ENCODE data around the gene INAVA. TPM values are rescaled to one million over a fixed set of nuclear protein-coding genes. Genes with fewer than 3 reads are reported as not detected.

The INAVA gene
- total and polyA plus RNA-seq, 2 experiments from 2014 or later: 51.0 to 79.7 TPM

GRCh38 chr1:200904772-200905171 lies 10.1 kb downstream of the INAVA start:
- Histone ChIP-seq H3K79me2 (peaks cover 5% of the 10 kb centered on the region), H3K9me2 (replicated peaks; ENCODE audit: insufficient read depth) (no peaks in the 10 kb centered on the region), H3K27ac (peak overlapping the region; percentile 72), H3K36me3 (replicated peaks; ENCODE audit: insufficient read depth, low read depth) (no peaks in the 10 kb centered on the region), H3K4me1 (ENCODE audit: insufficient read depth) (peaks cover 11% of the 10 kb centered on the region), H3K9me3 (ENCODE audit: low read depth) (no peaks in the 10 kb centered on the region), H3K4me3 (no peak overlapping the region), H2AFZ (no peak overlapping the region), H4K20me1 (ENCODE audit: insufficient read depth, poor library complexity, severe bottlenecking) (peaks cover 2% of the 10 kb centered on the region), H3K27me3 (no peaks in the 10 kb centered on the region), H3K4me2 (no peak overlapping the region)
- no peak for DNase-seq (ENCODE audit: low spot score)
- TF ChIP-seq EZH2 (IDR thresholded peaks at IDR 0.05; ENCODE audit: borderline replicate concordance) (no peak), EZH2phosphoT487 (IDR thresholded peaks at IDR 0.05; ENCODE audit: low read depth, severe bottlenecking, unreplicated experiment) (no peak)
- TF ChIP-seq, protein P1, sequence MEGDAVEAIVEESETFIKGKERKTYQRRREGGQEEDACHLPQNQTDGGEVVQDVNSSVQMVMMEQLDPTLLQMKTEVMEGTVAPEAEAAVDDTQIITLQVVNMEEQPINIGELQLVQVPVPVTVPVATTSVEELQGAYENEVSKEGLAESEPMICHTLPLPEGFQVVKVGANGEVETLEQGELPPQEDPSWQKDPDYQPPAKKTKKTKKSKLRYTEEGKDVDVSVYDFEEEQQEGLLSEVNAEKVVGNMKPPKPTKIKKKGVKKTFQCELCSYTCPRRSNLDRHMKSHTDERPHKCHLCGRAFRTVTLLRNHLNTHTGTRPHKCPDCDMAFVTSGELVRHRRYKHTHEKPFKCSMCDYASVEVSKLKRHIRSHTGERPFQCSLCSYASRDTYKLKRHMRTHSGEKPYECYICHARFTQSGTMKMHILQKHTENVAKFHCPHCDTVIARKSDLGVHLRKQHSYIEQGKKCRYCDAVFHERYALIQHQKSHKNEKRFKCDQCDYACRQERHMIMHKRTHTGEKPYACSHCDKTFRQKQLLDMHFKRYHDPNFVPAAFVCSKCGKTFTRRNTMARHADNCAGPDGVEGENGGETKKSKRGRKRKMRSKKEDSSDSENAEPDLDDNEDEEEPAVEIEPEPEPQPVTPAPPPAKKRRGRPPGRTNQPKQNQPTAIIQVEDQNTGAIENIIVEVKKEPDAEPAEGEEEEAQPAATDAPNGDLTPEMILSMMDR (IDR thresholded peaks at IDR 0.05; ENCODE audit: poor library complexity): no peak

DNA sequence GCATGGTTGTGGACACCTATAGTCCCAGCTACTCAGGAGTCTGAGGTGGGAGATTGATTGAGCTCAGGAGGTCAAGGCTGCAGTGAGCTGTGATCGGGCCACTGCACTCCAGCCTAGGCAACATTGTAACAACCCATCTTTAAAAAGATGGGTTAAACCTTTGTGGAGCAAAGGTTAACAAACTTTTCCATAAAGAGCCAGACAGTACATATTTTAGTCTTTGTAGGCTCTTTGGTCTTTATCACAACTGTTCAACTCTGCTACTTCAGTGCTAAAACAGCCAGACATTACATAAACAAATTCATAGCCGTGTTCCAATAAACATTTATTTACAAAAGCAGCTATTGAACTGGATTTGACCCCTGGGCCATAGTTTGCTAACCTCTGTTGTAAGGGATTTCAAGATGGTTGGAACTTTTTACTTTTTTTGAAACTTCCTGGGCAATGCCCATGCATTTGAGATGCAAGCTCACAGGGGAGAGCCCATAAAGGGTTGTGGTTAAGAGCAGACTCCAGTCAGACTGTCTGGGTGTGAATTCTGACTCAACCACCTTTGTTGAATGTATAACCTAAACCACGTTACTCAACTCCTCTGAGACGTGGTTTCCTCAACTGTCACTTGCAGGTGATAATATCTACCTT lies 10.8 kb downstream of the INAVA start:
- H3K27ac ChIP-seq: peak overlapping the region; percentile 72
- no peaks in the 10 kb centered on the region for H3K36me3 ChIP-seq (replicated peaks; ENCODE audit: insufficient read depth, low read depth)
- DNase-seq (ENCODE audit: low spot score): no peak
- TF ChIP-seq EZH2 (IDR thresholded peaks at IDR 0.05; ENCODE audit: borderline replicate concordance): no peak
- no peak for TF ChIP-seq EZH2phosphoT487 (IDR thresholded peaks at IDR 0.05; ENCODE audit: low read depth, severe bottlenecking, unreplicated experiment)
- TF ChIP-seq, protein P1 (IDR thresholded peaks at IDR 0.05; ENCODE audit: poor library complexity): no peak
- no peak overlapping the region for H2AFZ ChIP-seq
- no peak overlapping the region for H3K4me2 ChIP-seq
- H3K27me3 ChIP-seq: no peaks in the 10 kb centered on the region
- peaks cover 8% of the 10 kb centered on the region for H3K4me1 ChIP-seq (ENCODE audit: insufficient read depth)
- H3K4me3 ChIP-seq: no peak overlapping the region
- no peaks in the 10 kb centered on the region for H3K9me2 ChIP-seq (replicated peaks; ENCODE audit: insufficient read depth)
- H4K20me1 ChIP-seq (ENCODE audit: insufficient read depth, poor library complexity, severe bottlenecking): peaks cover 2% of the 10 kb centered on the region
- no peaks in the 10 kb centered on the region for H3K9me3 ChIP-seq (ENCODE audit: low read depth)
- peaks cover 5% of the 10 kb centered on the region for H3K79me2 ChIP-seq
- 56% methylated on average over 4 of the region's 4 CpGs for WGBS (ENCODE audit: low lambda C conversion rate, missing lambda C conversion rate)

GRCh38 chr1:200906491-200906890 lies 11.8 kb downstream of the INAVA start:
- no peak overlapping the region for H2AFZ ChIP-seq
- no peaks in the 10 kb centered on the region for H3K36me3 ChIP-seq (replicated peaks; ENCODE audit: insufficient read depth, low read depth)
- H3K9me2 ChIP-seq (replicated peaks; ENCODE audit: insufficient read depth): no peaks in the 10 kb centered on the region
- H3K79me2 ChIP-seq: peaks cover 5% of the 10 kb centered on the region
- H3K27ac ChIP-seq: peak overlapping the region; percentile 72
- no peaks in the 10 kb centered on the region for H3K27me3 ChIP-seq
- peaks cover 2% of the 10 kb centered on the region for H4K20me1 ChIP-seq (ENCODE audit: insufficient read depth, poor library complexity, severe bottlenecking)
- TF ChIP-seq EZH2phosphoT487 (IDR thresholded peaks at IDR 0.05; ENCODE audit: low read depth, severe bottlenecking, unreplicated experiment) (no peak), EZH2 (IDR thresholded peaks at IDR 0.05; ENCODE audit: borderline replicate concordance) (no peak)
- TF ChIP-seq, protein P1 (IDR thresholded peaks at IDR 0.05; ENCODE audit: poor library complexity): no peak
- H3K9me3 ChIP-seq (ENCODE audit: low read depth): no peaks in the 10 kb centered on the region
- peaks cover 8% of the 10 kb centered on the region for H3K4me1 ChIP-seq (ENCODE audit: insufficient read depth)
- no peak for DNase-seq (ENCODE audit: low spot score)
- no peak overlapping the region for H3K4me2 ChIP-seq
- H3K4me3 ChIP-seq: no peak overlapping the region
- 100% methylated on average over 2 of the region's 2 CpGs for WGBS (ENCODE audit: low lambda C conversion rate, missing lambda C conversion rate)
